Epidermal melanocyte (primary cell): Measurements from ENCODE around the gene RBM26.

Source experiments
- DNase-seq: peaks from one replicate; pipeline ENCODE4 v3.0.0; 2011; ENCODE audit warnings: low spot score; ENCODE audit not compliant: insufficient read length

RBM26 gene

GRCh38 chr13:79340490-79340889 is 65.6 kb downstream of the RBM26 start:
- DNase-seq = no peak

DNA sequence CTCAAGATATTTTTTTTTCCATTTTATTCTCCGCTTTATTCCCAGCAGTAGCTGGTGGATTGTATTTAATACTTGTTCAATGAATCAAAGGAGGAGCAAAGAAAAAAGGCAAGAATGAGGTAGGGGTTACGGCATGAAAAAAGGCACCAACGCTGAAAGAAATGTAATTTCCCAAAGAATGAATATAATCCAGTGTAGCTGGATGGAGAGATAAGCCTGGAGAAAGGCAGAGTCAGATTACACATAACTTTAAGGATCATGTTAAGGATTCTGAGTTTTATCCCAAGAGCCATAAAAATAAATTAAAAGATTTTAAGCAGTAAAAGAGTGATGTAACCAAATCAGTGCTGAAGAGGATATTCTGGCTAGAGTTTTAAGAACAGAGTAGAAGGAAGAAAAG is 67.7 kb downstream of the RBM26 start:
- no peak for DNase-seq

DNA sequence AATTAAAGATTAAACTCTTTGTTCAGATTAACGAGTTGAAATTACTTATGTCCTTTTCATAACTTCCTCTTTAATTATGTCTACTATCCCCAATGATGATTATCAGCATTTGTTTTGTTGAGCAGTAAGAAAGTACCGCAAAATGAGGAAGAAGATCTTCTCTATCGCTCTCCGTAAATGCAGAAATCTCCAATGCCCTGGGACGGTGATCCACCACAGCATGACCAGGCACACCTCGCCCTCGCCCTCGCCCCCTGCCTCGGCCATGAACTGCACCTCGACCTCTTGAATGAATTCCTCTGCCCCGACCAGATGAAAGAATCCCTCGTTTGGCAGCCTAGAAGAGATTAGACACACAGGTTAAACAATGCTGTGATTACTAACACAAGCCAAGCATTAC is 69.1 kb downstream of the RBM26 start:
- DNase-seq = no peak

- DNase-seq = no peak
Measured at GRCh38 chr13:79328510-79328909, 77.5 kb downstream of the RBM26 start.

GRCh38 chr13:79320433-79320832 is 85.6 kb downstream of the RBM26 start:
- no peak for DNase-seq

DNA sequence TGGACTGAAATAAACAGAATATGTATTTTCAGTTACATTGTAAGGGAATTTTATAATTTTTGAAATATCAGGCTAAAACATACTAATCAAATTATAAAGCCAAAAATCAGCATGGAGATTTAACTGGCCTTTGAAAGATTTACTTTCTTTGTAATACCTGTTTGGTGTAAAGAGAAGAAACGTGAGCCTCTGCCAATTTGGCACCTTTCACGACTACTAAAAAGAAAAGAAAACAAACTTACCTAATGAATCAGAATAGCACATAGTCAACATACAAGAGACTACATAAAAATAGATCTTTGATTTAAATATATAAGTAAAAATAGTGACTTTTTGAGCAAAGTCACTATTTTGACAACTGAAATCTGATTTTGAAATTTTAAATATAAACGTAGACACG is 87.4 kb downstream of the RBM26 start:
- DNase-seq = no peak

- DNase-seq = no peak
Measured at GRCh38 chr13:79317856-79318255, 88.2 kb downstream of the RBM26 start.

DNA sequence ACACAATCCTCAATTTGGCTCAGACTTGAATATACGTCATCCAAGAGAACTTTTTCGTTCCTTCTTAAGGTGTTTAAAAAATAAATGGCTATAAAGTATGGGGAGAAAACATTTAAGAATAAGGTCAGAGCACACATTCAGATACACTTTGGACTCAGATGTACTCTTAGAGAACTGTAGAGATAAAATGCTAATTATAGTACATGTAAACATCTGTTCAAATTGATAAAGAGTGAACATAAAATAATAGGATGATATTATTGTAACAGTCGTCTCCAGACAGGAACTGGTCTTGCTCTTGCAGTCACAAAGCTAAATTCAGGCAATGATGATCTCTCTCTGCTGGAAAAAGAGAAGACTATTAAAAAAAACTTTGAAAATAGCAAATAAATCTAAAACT is 91.4 kb downstream of the RBM26 start:
- DNase-seq = no peak

- DNase-seq = no peak
Measured at GRCh38 chr13:79312340-79312855, 93.7 kb downstream of the RBM26 start.

GRCh38 chr13:79311386-79311785 is 94.7 kb downstream of the RBM26 start:
- no peak for DNase-seq

- no peak for DNase-seq
Measured at GRCh38 chr13:79309690-79310089, 96.4 kb downstream of the RBM26 start.

DNA sequence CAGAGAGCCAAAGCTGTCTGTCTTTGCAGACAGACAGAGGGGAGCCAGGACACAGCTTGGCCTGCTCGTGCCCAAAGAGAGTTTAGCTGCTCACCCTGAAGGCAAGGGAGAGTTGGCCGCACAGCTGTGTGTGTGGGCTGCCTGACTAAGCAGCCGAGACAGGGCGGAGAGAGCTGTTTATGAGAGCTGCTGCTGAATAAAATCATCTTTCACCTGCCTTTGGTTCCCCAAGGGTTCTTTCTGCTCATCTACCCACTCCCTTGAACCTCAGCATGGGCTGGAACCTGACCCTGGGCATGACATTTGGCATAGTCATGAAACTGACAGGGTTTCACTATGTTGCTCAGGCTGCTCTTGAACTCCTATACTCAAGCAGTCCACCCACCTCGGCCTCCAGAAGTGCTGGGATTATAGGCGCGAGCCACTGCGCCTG is 98.2 kb downstream of the RBM26 start:
- no peak for DNase-seq

DNA sequence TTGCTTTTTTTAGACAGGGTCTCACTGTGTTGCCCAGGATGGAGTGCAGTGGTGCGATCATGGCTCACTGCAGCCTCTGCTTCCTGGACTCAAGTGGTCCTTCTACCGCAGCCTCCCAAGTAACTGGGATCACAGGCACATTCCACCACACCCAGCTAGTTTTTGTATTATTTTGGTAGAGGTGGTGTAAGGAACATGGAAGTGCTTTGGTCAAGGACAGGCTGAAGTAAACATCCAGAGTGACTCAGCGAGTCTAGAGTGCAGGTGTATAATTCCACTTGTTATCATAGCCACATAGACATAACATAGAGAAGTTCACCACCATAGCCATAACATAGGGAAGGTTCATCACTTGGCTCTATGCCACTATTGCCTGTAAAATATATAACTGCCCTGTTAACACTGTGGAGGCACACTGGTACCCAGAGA is 98.6 kb downstream of the RBM26 start:
- no peak for DNase-seq

DNA sequence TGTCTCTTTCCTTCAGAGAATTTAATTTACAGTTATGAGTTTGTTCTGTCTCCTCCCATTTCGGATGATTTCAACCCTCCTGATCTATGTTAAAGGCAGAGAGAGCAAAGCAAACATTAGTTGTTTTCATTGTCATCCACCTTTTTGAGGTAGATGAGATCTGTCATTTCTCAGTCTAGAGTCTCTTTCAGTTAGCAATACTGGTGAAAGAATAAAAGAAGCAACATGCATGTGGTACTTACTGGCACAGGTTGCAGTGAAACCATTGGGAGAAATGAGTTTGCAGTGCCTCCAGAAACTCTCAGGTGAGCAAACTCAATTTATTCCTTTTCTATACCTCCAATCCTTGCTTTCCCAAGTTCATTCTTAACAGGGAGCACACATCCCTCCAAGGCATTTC is 99.4 kb downstream of the RBM26 start:
- DNase-seq = no peak

DNA sequence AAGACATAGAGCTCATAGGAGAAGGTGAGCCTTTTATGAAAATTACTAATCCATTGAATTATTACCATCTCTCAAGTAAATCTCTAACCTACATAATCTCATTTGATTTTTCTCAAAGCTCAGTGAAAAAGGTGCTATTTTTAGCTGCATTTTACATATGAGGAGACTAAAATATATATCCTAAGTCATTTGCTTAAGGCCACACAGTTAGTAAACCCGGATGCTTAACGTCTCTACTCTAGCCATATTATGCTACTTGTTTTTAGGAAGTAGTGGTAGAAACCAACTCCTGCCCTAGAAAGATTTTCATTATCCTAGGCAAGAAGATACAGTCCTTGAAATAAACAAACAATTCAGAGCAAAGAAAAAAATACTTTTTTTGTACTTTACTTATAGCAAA is 108.9 kb downstream of the RBM26 start:
- no peak for DNase-seq

GRCh38 chr13:79295906-79296706 is 109.9 kb downstream of the RBM26 start:
- DNase-seq = no peak

DNA sequence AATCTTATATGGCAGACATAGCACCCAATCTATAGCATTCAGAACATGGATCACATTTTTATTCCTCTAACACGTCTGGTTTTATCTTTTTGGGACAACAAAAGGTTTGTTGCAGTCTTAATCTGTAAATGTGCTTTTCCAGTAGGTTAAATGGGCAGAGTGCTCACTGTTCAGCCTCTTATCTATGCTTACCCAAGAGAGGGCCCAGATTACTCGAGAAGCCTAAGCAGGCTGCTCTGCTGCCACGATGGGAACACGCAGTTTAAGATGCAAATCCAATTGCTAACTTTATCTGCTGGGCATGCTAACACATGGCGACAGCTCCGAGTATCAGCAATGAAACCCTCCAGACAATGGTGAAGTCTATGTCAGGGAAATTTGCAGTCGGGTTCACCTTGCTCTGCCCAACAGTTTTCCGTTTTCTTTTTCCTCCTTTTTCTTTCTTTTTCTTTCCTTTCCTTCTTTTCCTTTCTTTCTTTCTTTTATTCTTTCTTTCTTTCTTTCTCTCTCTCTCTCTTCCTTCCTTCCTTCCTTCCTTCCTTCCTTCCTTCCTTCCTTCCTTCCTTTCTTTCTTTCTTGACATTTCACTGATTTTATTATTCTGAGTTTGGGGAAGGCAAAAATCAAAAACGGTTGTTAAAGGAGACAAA is 115.3 kb downstream of the RBM26 start:
- no peak for DNase-seq

DNA sequence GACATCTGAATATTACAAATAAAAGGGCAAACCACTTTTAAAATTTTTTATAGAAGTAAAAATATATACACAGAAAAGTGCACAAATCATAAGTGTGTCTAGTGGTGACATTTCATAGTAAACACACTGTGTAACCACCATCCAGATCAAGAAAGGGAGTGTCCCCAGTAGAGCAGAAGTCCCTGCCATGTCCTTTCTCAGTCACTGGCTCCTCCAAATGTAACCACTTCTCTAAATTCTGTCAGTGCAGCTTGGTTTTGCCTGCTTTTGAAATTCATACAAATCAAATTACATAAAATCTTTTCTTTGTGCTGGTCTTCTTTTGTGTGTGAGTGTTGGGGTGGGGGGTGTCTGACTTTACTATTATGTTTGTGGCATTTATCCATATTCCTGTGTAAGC is 116.5 kb downstream of the RBM26 start:
- DNase-seq = no peak

DNA sequence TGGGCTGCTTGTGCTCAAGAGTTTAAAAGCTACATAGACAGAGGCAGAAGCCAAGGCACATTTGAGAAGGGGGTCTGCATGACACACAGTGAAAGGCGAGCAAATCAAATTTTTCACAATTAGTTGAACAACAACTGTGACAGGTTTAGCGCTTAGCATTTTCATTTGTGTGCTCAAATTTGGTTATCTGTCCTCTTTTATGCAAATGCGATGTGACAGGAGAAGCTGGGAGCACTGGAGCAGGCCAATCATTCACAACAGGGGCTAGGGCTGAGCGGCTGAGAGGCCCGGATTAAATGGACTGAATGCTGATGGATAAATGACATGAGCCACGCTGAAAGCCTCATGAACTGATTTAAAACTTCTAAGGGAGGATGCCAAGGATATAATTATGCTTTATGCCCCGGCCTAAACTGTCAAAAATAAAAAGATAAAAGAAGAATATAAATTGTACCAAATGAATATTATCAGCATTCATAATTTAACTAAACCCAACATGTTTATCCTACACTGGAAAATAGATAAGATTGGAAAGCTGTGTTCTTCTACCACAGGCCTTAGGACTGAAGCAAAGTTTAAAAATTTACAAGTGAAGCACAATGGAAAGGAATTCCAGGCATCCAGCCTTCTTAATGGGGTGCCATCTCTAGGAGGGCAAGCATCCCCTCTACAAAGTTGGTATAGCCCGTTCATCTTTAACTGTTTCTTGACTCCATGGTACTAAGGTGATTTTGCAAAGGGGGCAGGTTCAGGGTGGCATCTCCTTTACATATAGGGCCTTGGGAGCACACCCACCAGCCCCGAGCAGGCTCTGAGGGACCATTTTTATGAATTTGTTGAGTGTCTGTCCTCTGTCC is 117.9 kb downstream of the RBM26 start:
- DNase-seq = no peak

- DNase-seq = no peak
Measured at GRCh38 chr13:79285159-79285558, 120.9 kb downstream of the RBM26 start.

DNA sequence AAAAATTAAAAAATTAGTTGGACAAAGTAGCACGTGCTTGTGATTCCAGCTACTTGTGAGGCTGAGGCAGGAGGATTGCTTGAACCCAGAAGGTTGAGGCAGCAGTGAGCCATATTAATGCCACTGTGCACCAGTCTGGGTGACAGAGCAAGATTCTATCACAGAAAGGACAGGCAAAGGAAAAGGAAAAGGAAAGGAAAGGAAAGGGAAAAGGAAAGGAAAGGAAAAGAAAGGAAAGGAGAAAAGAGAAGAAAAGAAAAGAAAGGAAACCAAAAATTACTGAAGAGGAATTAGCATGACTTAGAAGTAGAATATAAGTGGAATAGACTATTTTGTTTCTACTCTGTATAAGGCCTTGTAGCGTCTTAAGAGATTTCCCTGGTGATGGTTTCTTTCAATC is 122.3 kb downstream of the RBM26 start:
- no peak for DNase-seq

DNA sequence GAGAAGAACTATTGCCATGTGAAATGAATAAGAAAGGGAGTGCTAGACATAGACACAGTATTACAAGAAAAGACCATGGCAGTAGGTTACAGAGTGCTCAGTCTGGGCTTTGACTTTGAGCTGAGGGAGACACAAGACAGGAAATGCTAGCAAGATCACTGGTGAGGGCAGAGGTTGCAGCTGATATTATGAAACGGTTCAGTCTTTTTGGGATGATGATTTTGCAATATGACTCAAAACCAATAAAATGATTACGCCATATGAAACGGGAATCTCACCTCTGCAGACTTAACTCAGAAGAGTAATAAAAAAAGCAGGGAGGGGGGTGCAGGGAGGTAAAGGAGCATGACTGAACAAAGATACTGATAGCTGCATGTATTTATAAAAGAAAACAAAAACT is 123.1 kb downstream of the RBM26 start:
- no peak for DNase-seq
